ENCODE data around the gene ATP1B3. TPM values are rescaled to one million over a fixed set of nuclear protein-coding genes. Genes with fewer than 3 reads are reported as not detected.

ATP1B3 gene
- total RNA-seq, 6 experiments from 2014 or later: 219 to 273 (median 247) TPM

DNA sequence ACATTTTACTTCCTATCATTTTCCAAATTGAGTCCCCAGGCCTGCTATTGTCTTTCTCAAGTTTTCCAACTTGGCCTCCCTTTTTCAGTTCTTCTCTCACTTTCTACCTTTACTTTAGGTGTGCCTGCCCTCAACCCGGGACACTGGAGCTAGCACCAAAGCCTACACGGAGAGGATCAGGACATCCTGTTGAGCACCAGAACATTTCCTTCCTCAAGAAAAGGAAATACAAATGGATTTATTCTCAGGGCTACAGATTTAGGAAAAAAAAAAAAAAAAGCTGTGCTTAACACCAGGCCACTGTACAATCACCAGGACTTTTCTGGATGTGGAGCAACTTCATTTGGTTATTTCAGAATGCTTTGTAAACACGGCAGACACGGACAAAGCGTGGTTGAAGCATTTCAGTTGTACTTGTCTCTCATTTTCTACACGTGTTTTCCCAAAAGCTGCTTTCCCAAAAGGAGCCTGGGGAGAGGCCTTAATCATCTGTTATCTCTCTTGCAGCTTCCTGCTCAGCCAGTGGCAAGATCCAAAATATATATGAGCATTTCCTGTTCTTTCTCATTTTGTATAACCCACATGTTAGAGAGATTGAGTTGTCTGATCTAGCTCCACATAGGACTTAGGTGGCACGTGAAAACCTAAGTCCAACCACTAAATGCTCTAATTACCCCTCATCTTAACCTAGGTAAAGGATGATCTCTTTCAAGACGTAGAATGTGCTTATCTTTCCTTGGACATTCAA lies 15.5 kb upstream of the ATP1B3 start:
- Mint-ChIP-seq H3K27me3 (ENCODE audit: insufficient read depth) (peaks cover 5% of the 10 kb centered on the region; the same call in 1 of the 2 replicates), H3K36me3 (ENCODE audit: low read depth) (no peaks in the 10 kb centered on the region), H3K9me3 (no peaks in the 10 kb centered on the region), H3K27ac (no peak overlapping the region), H3K4me1 (ENCODE audit: low read depth) (peaks cover 15% of the 10 kb centered on the region), H3K4me3 (no peak overlapping the region)
- TF ChIP-seq, protein P1, sequence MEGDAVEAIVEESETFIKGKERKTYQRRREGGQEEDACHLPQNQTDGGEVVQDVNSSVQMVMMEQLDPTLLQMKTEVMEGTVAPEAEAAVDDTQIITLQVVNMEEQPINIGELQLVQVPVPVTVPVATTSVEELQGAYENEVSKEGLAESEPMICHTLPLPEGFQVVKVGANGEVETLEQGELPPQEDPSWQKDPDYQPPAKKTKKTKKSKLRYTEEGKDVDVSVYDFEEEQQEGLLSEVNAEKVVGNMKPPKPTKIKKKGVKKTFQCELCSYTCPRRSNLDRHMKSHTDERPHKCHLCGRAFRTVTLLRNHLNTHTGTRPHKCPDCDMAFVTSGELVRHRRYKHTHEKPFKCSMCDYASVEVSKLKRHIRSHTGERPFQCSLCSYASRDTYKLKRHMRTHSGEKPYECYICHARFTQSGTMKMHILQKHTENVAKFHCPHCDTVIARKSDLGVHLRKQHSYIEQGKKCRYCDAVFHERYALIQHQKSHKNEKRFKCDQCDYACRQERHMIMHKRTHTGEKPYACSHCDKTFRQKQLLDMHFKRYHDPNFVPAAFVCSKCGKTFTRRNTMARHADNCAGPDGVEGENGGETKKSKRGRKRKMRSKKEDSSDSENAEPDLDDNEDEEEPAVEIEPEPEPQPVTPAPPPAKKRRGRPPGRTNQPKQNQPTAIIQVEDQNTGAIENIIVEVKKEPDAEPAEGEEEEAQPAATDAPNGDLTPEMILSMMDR (IDR thresholded peaks at IDR 0.05): no peak
- no peak for DNase-seq

DNA sequence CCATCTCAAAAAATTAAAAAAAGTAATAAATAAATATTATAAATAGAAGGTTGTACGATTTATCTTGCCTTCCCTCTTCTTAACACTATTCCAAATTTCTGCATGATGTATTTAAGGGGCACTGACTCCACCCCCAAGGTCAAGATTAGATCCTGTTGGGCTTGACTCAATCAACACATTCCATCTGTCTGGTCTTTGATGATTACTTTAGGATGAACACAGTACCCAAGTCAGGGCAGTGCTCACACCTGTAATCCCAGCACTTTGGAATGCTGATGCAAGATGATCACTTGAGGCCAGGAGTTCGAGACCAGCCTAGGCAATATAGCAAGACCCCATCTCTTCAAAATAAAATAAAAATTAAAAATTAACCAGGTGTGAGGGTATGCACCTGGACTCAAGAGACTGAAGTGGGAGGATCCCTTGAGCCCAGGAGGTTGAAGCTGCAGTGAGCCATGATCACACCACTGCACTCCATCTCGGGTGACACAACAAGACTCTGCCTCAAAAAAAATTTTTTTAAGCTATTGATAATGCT lies 14.1 kb upstream of the ATP1B3 start:
- H3K36me3 Mint-ChIP-seq (ENCODE audit: low read depth): no peaks in the 10 kb centered on the region
- H3K27ac Mint-ChIP-seq: no peak overlapping the region
- peaks cover 6% of the 10 kb centered on the region; the same call in 1 of the 2 replicates for H3K27me3 Mint-ChIP-seq (ENCODE audit: insufficient read depth)
- peaks cover 15% of the 10 kb centered on the region for H3K4me1 Mint-ChIP-seq (ENCODE audit: low read depth)
- TF ChIP-seq, protein P1 (IDR thresholded peaks at IDR 0.05): no peak
- no peaks in the 10 kb centered on the region for H3K9me3 Mint-ChIP-seq
- no peak overlapping the region for H3K4me3 Mint-ChIP-seq
- DNase-seq: no peak

DNA sequence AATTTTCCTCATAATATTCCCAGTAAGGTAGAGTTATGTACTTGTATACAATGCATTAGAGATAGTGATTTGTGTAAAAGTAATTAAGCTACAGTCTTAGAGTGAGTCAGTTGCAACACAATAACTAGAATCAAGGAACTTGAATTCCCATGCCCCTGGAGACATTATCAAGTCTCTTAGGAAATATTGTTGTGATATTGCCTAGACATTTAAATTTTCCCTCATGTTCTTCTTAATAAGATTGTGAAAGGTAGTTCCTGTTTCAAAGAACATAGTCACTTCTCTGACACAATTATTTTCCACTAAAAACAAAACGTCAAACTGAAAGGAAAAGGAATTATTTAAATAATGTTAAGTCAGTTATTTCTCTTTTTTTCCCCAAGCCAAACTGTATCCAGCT lies 13.0 kb upstream of the ATP1B3 start:
- TF ChIP-seq, protein P1 (IDR thresholded peaks at IDR 0.05): no peak
- Mint-ChIP-seq H3K27ac (no peak overlapping the region), H3K4me1 (ENCODE audit: low read depth) (peaks cover 15% of the 10 kb centered on the region), H3K36me3 (ENCODE audit: low read depth) (no peaks in the 10 kb centered on the region), H3K4me3 (no peak overlapping the region), H3K27me3 (ENCODE audit: insufficient read depth) (peaks cover 8% of the 10 kb centered on the region; the same call in 1 of the 2 replicates), H3K9me3 (no peaks in the 10 kb centered on the region)
- no peak for DNase-seq

DNA sequence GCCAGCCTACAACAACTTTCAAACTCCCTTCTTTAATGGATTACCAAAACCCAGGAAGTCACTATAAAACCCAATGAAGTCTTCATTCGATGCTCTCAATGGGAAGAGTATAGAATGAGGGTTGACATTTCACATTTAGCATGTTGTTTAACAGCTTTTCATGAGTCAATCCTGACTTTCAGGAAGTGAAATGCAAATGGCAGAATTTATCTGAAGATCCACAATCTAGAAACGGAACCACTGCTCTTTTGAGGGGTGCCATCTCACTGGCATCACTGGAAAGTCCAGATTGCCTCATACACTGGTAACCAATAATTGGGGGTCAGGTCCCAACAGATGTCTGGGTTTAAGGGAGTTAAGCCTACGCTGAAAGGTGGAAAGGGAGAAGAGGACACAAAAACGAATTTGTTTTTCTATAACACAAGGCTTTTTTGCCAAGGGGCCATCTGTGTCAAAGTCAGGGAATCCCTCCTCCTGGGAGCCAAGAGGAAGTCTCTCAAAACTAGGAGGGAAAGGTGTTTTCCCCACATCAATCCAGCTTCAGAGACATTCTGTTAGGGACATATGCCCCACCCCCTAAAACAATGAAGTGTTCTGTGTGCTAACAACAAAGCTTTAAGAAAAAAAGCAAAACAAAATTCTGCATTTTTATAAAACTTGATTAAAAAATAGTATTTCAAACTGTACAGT lies 12.0 kb upstream of the ATP1B3 start:
- Mint-ChIP-seq H3K27ac (no peak overlapping the region), H3K9me3 (no peaks in the 10 kb centered on the region)

DNA sequence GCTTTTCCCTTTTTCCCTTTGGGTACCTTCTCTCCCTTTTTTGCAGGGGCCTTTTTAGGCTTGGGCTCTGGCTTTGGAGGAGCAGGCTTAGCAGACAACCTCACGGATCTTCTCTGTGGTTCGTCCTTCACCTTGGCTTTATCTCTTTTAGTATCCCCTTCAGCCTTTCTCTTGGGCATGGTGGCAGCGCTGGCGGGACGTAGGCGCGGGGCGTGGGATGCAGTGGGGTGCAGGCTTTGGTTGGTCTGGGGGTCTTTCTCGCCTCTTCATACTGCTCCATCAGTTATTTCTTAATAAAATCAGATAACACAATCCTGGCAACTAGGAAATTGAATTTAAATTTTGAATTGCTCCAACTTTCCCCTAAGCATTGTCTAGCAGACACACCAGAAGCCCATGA lies 11.3 kb upstream of the ATP1B3 start:
- Mint-ChIP-seq H3K36me3 (ENCODE audit: low read depth) (no peaks in the 10 kb centered on the region), H3K4me3 (no peak overlapping the region), H3K4me1 (ENCODE audit: low read depth) (peaks cover 15% of the 10 kb centered on the region), H3K27me3 (ENCODE audit: insufficient read depth) (peaks cover 8% of the 10 kb centered on the region; the same call in 1 of the 2 replicates), H3K9me3 (no peaks in the 10 kb centered on the region), H3K27ac (no peak overlapping the region)
- DNase-seq: no peak
- TF ChIP-seq, protein P1 (IDR thresholded peaks at IDR 0.05): no peak

More for the DNA sequence above, 12.0 kb upstream of the ATP1B3 start:
- H3K36me3 Mint-ChIP-seq (ENCODE audit: low read depth): no peaks in the 10 kb centered on the region
- H3K4me1 Mint-ChIP-seq (ENCODE audit: low read depth): peaks cover 15% of the 10 kb centered on the region
- peaks cover 8% of the 10 kb centered on the region; the same call in 1 of the 2 replicates for H3K27me3 Mint-ChIP-seq (ENCODE audit: insufficient read depth)
- TF ChIP-seq, protein P1 (IDR thresholded peaks at IDR 0.05): no peak
- H3K4me3 Mint-ChIP-seq: no peak overlapping the region
- DNase-seq: no peak

Data from HFFc6 (cell line).